PC-3 (cell line): ENCODE measurements around the gene SUSD6. TPM values are rescaled to one million over a fixed set of nuclear protein-coding genes. Genes with fewer than 3 reads are reported as not detected.
"Not testable (repeated sequence)": the region's sequence is repeated elsewhere in the genome, so short reads cannot be mapped to it uniquely, and the experiment has no call there.

Source experiments
- ATAC-seq: fragments of 200-7000 bp; cut with Tn5 transposase; 2 replicates; pipeline ENCODE4 v1.9.1; 2020; ENCODE audit warnings: mild to moderate bottlenecking, moderate library complexity
- BruUV-seq: library from RNA; stranded (reverse); fragments of 400-500 nt; replicated peaks from 2 replicates; lab custom pipeline; 2021; lab: Mats Ljungman, UMichigan
- CTCF ChIA-PET: fragments of 300-600 bp; sonication (Branson Sonifier 250); formaldehyde crosslinking; loops from one replicate; lab custom pipeline; 2022; ENCODE audit warnings: antibody characterized with exemption; lab: Charles Lee
- POLR2A ChIA-PET: fragments of 300-600 bp; sonication (Branson Sonifier 250); formaldehyde crosslinking; loops from one replicate; lab custom pipeline; 2022; ENCODE audit warnings: antibody characterized with exemption; ENCODE audit not compliant: unreplicated experiment; lab: Charles Lee
- DNase-seq: peaks from one replicate; pipeline ENCODE4 v3.0.0-alpha.2; 2015
- H2AFZ ChIP-seq: fragments of 300-600 bp; sonication (generic); 2 replicates; pipeline ENCODE4 v1.6.0; 2016; ENCODE audit warnings: antibody characterized with exemption, low read length
- H3F3A ChIP-seq: fragments of 300-600 bp; sonication (generic); one replicate; pipeline ENCODE4 v1.6.0; 2017; ENCODE audit warnings: antibody characterized with exemption, low read length, control low read depth, mild to moderate bottlenecking; ENCODE audit not compliant: unreplicated experiment
- H3K27ac ChIP-seq: fragments of 300-600 bp; sonication (generic); 2 replicates; pipeline ENCODE4 v1.5.1; 2016; ENCODE audit warnings: mild to moderate bottlenecking, low read length
- H3K27me3 ChIP-seq: fragments of 300-600 bp; sonication (generic); 2 replicates; pipeline ENCODE4 v1.6.1; 2016; ENCODE audit warnings: low read length, mixed read lengths
- H3K36me3 ChIP-seq: fragments of 300-600 bp; sonication (generic); 2 replicates; pipeline ENCODE4 v1.6.1; 2016; ENCODE audit warnings: low read depth, mixed run types, low read length, mixed read lengths
- H3K4me1 ChIP-seq: fragments of 300-600 bp; sonication (generic); 2 replicates; pipeline ENCODE4 v1.5.1; 2016; ENCODE audit warnings: low read length; ENCODE audit not compliant: insufficient read depth
- H3K4me2 ChIP-seq: fragments of 300-600 bp; sonication (generic); 2 replicates; pipeline ENCODE4 v1.6.0; 2016; ENCODE audit warnings: low read length
- H3K4me3 ChIP-seq: fragments of 300-600 bp; sonication (generic); 2 replicates; pipeline ENCODE4 v1.5.1; 2016; ENCODE audit warnings: mild to moderate bottlenecking, low read length, mixed read lengths
- H3K79me2 ChIP-seq: fragments of 300-600 bp; sonication (generic); 2 replicates; pipeline ENCODE4 v1.6.1; 2017; ENCODE audit warnings: low read length, mixed read lengths
- H3K9ac ChIP-seq: fragments of 300-600 bp; sonication (generic); 2 replicates; pipeline ENCODE4 v1.6.0; 2016; ENCODE audit warnings: mild to moderate bottlenecking, low read length
- H3K9me2 ChIP-seq: fragments of 300-600 bp; sonication (generic); replicated peaks from 2 replicates; pipeline ENCODE4 v1.6.1; 2016; ENCODE audit warnings: mixed run types, low read length, mixed read lengths
- H3K9me3 ChIP-seq: fragments of 300-600 bp; sonication (generic); 2 replicates; pipeline ENCODE4 v1.6.1; 2016; ENCODE audit warnings: low read length, mixed read lengths
- H4K20me1 ChIP-seq: fragments of 300-600 bp; sonication (generic); 2 replicates; pipeline ENCODE4 v1.6.1; 2016; ENCODE audit warnings: low read length, mixed read lengths
- CTCF ChIP-seq: fragments of 300-600 bp; sonication (generic); conservative IDR thresholded peaks from 2 replicates; pipeline ENCODE4 v1.5.1; 2017; ENCODE audit warnings: antibody characterized with exemption, low read depth, mild to moderate bottlenecking, low read length
- EZH2 ChIP-seq: fragments of 300-600 bp; sonication (generic); IDR thresholded peaks from one replicate; pipeline ENCODE4 v1.6.1; 2017; ENCODE audit warnings: antibody characterized with exemption, mild to moderate bottlenecking, low read length; ENCODE audit not compliant: unreplicated experiment
- EZH2phosphoT487 ChIP-seq: fragments of 300-600 bp; sonication (generic); IDR thresholded peaks from 2 replicates; pipeline ENCODE4 v1.6.1; 2018; ENCODE audit warnings: mild to moderate bottlenecking, antibody characterized with exemption, low read length, borderline replicate concordance
- intact Hi-C: fragments of 100-400 bp; cut with micrococcal nuclease; formaldehyde crosslinking; loops from 2 replicates; pipeline ENCODE4 v1.9.0; 2023
- total RNA-seq: library from RNA; depleted of rRNA; stranded (reverse); fragments of >200 nt; gene quantifications from 2 replicates; pipeline ENCODE4 v1.2.3, GENCODE V29; 2014

SUSD6 gene
- total RNA-seq, 1 experiment from 2014 or later: 6.1 TPM

GRCh38 chr14:69736405-69736804, 125.0 kb downstream of the SUSD6 start:
- DNase-seq, H3K4me2 ChIP-seq, H3K4me3 ChIP-seq, POLR2A ChIA-PET, H3K9me2 ChIP-seq, H3K36me3 ChIP-seq, H3K9ac ChIP-seq, H2AFZ ChIP-seq, intact Hi-C loops, H3K27me3 ChIP-seq, H3F3A ChIP-seq, H4K20me1 ChIP-seq, BruUV-seq, ATAC-seq, H3K79me2 ChIP-seq, H3K27ac ChIP-seq, H3K9me3 ChIP-seq: not testable (repeated sequence)
- peaks cover 23% of the 10 kb centered on the region for H3K4me1 ChIP-seq
- CTCF ChIA-PET: interaction anchor here (1.0 kb wide), 1 partner anchor 9 kb away, joined by 4 read pairs; no protein-coding TSS in a partner anchor

GRCh38 chr14:69741055-69741454, 129.7 kb downstream of the SUSD6 start:
- Histone ChIP-seq H4K20me1 (no peaks in the 10 kb centered on the region), H3K79me2 (no peaks in the 10 kb centered on the region), H3K36me3 (peaks cover 4% of the 10 kb centered on the region; the same call in 1 of the 2 replicates), H3K27me3 (no peaks in the 10 kb centered on the region), H3K4me2 (peak overlapping the region; percentile 25), H3K4me1 (peaks cover 25% of the 10 kb centered on the region), H3K9ac (no peak overlapping the region), H2AFZ (no peak overlapping the region), H3K9me3 (peaks cover 24% of the 10 kb centered on the region), H3K9me2 (no peaks in the 10 kb centered on the region), H3K27ac (peak overlapping the region; percentile 40; the same call in 1 of the 2 replicates), H3K4me3 (no peak overlapping the region), H3F3A (peaks cover 6% of the 10 kb centered on the region)
- DNase-seq (peak; percentile 92), ATAC-seq (peak; percentile 92)
- POLR2A ChIA-PET: no interaction called here
- intact Hi-C loops: loop anchor here (2.0 kb wide), 1 partner anchor 26 kb away; the partner anchor contains the start of gene SRSF5
- CTCF ChIA-PET: no interaction called here
- no peak for TF ChIP-seq EZH2
- TF ChIP-seq CTCF: no peak
- no peak for TF ChIP-seq EZH2phosphoT487
- no TSS peak for BruUV-seq

- ChIA-PET POLR2A (no interaction called here), CTCF (no interaction called here)
- Histone ChIP-seq H3K27ac (no peak overlapping the region), H3K4me3 (no peak overlapping the region), H3K4me1 (no peaks in the 10 kb centered on the region), H3K9me3 (no peaks in the 10 kb centered on the region), H3K4me2 (no peak overlapping the region), H2AFZ (no peak overlapping the region), H3K27me3 (no peaks in the 10 kb centered on the region), H4K20me1 (no peaks in the 10 kb centered on the region), H3K9ac (no peak overlapping the region), H3K36me3 (no peaks in the 10 kb centered on the region), H3K79me2 (no peaks in the 10 kb centered on the region), H3F3A (no peaks in the 10 kb centered on the region), H3K9me2 (no peaks in the 10 kb centered on the region)
- TF ChIP-seq EZH2: no peak
- no peak for TF ChIP-seq CTCF
- TF ChIP-seq EZH2phosphoT487: no peak
- BruUV-seq: no TSS peak
- no peak for DNase-seq
- intact Hi-C loops: no loop called here
- no peak for ATAC-seq
Measured at GRCh38 chr14:69749956-69750355, 138.6 kb downstream of the SUSD6 start.
